ENCODE measurements around the gene ZDHHC21.

GRCh38 chr9:14723301-14723700 is 30.1 kb upstream of the ZDHHC21 start:
- TF ChIP-seq POU6F1 (CRISPR knock-in tag; IDR thresholded peaks at IDR 0.05; ENCODE audit: borderline replicate concordance, low read depth) (no peak), GLIS3 (CRISPR knock-in tag; IDR thresholded peaks at IDR 0.05) (no peak), ZNF565 (CRISPR knock-in tag; conservative IDR thresholded peaks at IDR 0.05; ENCODE audit: low read depth) (no peak)
